ENCODE data around the gene FIBP.

The FIBP gene

DNA sequence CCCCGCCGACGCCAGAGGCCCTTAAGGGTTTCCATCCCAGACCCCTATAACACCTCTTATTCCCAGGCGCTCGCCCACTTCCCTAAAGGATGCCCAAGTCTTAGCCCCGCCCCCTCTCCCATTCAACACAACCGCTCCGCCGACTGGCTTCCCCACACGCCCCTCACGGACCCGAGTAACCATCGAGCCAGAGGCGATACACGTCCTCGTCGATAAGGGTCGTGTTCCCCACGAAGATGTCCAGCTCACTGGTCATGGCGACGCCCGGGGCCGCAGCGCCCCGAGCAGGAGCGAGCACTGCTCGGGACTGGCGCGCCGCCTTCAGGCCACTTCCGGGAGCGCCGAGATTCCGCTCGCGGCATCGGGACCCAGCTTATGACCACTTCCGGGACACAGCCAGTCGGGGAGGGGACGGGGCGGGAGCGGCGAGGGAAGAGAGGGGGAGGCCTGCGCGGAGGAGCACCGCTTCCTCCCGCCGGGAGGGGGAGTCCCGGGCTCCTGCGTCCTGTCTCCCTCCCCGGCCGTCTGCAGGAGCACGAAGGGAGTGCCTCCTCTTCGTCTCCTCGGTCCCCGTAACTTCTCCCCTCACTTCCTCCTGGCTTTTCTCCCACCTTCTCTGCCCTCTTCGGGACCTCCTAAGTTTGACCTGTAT, at the start of gene FIBP:
Gene FIBP (minus strand): TSS at position 309 of the 652 bp plus-strand sequence. CDS start 53 bp downstream, at position 256.
- peak; percentile 87 for DNase-seq (ENCODE audit: low read depth)
- H3K4me3 ChIP-seq (ENCODE audit: control insufficient read depth, low read depth, low read length): peak within 1 kb of the TSS; percentile 92
- TF ChIP-seq, protein P1, sequence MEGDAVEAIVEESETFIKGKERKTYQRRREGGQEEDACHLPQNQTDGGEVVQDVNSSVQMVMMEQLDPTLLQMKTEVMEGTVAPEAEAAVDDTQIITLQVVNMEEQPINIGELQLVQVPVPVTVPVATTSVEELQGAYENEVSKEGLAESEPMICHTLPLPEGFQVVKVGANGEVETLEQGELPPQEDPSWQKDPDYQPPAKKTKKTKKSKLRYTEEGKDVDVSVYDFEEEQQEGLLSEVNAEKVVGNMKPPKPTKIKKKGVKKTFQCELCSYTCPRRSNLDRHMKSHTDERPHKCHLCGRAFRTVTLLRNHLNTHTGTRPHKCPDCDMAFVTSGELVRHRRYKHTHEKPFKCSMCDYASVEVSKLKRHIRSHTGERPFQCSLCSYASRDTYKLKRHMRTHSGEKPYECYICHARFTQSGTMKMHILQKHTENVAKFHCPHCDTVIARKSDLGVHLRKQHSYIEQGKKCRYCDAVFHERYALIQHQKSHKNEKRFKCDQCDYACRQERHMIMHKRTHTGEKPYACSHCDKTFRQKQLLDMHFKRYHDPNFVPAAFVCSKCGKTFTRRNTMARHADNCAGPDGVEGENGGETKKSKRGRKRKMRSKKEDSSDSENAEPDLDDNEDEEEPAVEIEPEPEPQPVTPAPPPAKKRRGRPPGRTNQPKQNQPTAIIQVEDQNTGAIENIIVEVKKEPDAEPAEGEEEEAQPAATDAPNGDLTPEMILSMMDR (IDR thresholded peaks at IDR 0.05; ENCODE audit: control insufficient read depth, insufficient read depth, low read depth, low read length, missing control alignments): peak; percentile 72

DNA sequence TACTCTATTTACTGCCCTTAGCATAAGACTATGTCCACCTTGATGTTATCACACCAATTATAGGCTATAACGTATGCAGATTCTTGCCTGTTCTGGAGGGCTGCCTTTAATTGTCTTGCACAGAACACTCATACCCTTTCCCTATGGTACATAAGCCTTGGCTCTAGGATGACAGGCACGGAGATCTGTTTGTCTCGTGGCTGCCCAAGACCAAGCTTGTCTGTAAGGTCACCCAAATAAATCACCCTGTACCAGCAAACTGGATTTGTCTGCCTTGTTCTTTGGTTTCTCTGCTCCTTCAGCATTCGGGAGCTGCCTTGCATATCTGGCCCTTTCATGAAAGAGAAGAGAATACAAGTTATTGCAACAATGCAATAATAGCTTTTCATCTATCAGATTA, 49.5 kb upstream of the FIBP start:
- no peak overlapping the region for H3K4me3 ChIP-seq (ENCODE audit: control insufficient read depth, low read depth, low read length)
- TF ChIP-seq, protein P1 (IDR thresholded peaks at IDR 0.05; ENCODE audit: control insufficient read depth, insufficient read depth, low read depth, low read length, missing control alignments): no peak
- no peak for DNase-seq (ENCODE audit: low read depth)

GRCh38 chr11:65934014-65934413, 45.7 kb upstream of the FIBP start:
- TF ChIP-seq, protein P1 (IDR thresholded peaks at IDR 0.05; ENCODE audit: control insufficient read depth, insufficient read depth, low read depth, low read length, missing control alignments): no peak
- no peak overlapping the region for H3K4me3 ChIP-seq (ENCODE audit: control insufficient read depth, low read depth, low read length)
- DNase-seq (ENCODE audit: low read depth): no peak

DNA sequence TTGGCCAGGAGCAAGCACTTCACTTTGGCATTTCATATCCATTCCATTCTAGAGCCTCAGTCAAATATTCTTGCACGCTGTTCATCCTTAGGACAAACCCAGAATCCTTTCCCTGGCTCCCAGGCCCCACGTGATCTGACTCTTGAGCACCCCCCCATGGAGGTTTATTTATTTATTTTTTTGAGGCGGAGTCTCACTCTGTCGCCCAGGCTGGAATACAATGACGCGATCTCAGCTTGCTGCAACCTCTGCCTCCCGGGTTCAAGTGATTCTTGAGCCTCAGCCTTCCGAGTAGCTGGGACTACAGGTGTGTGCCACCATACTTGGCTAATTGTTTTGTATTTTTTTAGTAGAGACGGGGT, 44.3 kb upstream of the FIBP start:
- TF ChIP-seq, protein P1 (IDR thresholded peaks at IDR 0.05; ENCODE audit: control insufficient read depth, insufficient read depth, low read depth, low read length, missing control alignments): no peak
- DNase-seq (ENCODE audit: low read depth): no peak
- no peak overlapping the region for H3K4me3 ChIP-seq (ENCODE audit: control insufficient read depth, low read depth, low read length)

DNA sequence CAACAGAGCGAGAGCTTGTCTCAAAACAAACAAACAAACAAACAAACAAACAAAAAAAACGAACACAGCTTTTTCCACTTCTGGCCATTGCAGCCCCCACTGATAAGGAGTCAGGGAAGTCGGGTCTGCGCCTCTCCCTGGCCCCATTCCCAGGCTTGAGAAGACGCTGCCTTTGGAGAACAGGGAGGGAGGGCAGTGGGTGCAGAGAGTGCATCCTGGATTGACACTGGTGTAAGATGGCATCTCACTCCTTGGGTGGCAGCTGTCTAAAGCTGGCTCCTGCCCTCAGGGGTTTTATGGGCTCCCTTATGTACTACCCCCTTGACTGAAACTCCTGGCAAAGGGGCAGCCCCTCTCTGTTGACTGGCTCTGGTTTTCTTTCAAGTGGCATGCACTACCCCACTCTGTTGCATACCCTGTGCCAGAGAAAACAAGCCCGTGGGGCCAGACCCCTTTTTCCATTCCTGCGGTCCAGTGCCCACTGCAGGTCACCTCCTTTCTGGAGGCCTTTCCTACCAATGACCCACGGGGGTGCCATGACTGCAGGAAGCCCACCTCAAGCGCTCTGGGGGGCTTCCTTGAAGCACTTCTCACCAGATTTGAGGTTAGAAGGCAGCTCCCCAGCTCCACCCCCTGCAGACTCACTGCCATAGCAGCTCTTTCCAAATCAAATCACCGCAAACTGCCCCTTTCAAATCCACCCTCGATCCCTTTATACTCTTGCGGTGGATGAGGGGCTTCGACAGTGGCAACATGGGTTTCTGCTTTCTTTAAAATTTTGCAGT, 43.7 kb upstream of the FIBP start:
- TF ChIP-seq, protein P1 (IDR thresholded peaks at IDR 0.05; ENCODE audit: control insufficient read depth, insufficient read depth, low read depth, low read length, missing control alignments): no peak
- H3K4me3 ChIP-seq (ENCODE audit: control insufficient read depth, low read depth, low read length): no peak overlapping the region
- no peak for DNase-seq (ENCODE audit: low read depth)

- H3K4me3 ChIP-seq (ENCODE audit: control insufficient read depth, low read depth, low read length): no peak overlapping the region
- DNase-seq (ENCODE audit: low read depth): no peak
- TF ChIP-seq, protein P1 (IDR thresholded peaks at IDR 0.05; ENCODE audit: control insufficient read depth, insufficient read depth, low read depth, low read length, missing control alignments): no peak
Measured at GRCh38 chr11:65928667-65929066, 40.4 kb upstream of the FIBP start.

Data from AG09309 (cell line).